Motor neuron (in vitro differentiated cells): ENCODE measurements around the gene IFNA14. TPM values are rescaled to one million over a fixed set of nuclear protein-coding genes. Genes with fewer than 3 reads are reported as not detected.
A peak's percentile ranks its signal among the peaks of the same experiment; 100 is the strongest.
"Not testable (repeated sequence)": the region's sequence is repeated elsewhere in the genome, so short reads cannot be mapped to it uniquely, and the experiment has no call there.

Experiments used
- ATAC-seq, 8 experiments: fragments of 200-7000 bp; cut with Tn5 transposase; replicated peaks in 6 of 8; 2 replicates each; pipeline ENCODE4 v1.8.0; 2021; ENCODE audit warnings: mild to moderate bottlenecking in 8 of 8, moderate library complexity in 8 of 8
- H3K27ac ChIP-seq, 2 donors: fragments of 250-450 bp; sonication (Bioruptor Pico); 2 replicates each; pipeline ENCODE4 v1.9.0; 2021; ENCODE audit warnings: antibody characterized with exemption in 2 of 2, mild to moderate bottlenecking in 2 of 2, moderate library complexity in 1 of 2
- H3K4me1 ChIP-seq, 2 donors: fragments of 250-450 bp; sonication (Bioruptor Pico); replicated peaks in 1 of 2; 2 replicates each; pipeline ENCODE4 v1.6.1; 2021; ENCODE audit warnings: antibody characterized with exemption in 2 of 2, mild to moderate bottlenecking in 2 of 2, moderate library complexity in 1 of 2
- H3K4me3 ChIP-seq, 5 donors: fragments of 250-450 bp; sonication (Bioruptor Pico); 2 replicates each; pipeline ENCODE4 v1.9.0; 2021; ENCODE audit warnings: antibody characterized with exemption in 5 of 5, mild to moderate bottlenecking in 5 of 5, moderate library complexity in 4 of 5
- WGBS, 10 experiments: fragments of 450-650 bp; shearing (Covaris generic); methylation state at CpG; one replicate each; pipeline ENCODE4 v1.0.0; 2022; 5-methylcytosine and 5-hydroxymethylcytosine counted together
- in situ Hi-C, 9 experiments: fragments of 400-800 bp; cut with MboI; loops; one replicate each; pipeline ENCODE4 v1.15.0; 2021; ENCODE audit warnings: low sequenced_read_pairs in 9 of 9, low pct_unique_long_range_greater_than_20kb in 2 of 9; ENCODE audit not compliant: unreplicated experiment in 9 of 9
- total RNA-seq, 8 experiments: library from RNA; unstranded; fragments of 300-600 nt; gene quantifications; 2 replicates each; pipeline versions ENCODE4 v1.2.3 to v1.2.4, GENCODE V29; 2022

IFNA14 gene
- total RNA-seq, 8 experiments from 2014 or later, result 0.28 TPM; not detected in 7

DNA sequence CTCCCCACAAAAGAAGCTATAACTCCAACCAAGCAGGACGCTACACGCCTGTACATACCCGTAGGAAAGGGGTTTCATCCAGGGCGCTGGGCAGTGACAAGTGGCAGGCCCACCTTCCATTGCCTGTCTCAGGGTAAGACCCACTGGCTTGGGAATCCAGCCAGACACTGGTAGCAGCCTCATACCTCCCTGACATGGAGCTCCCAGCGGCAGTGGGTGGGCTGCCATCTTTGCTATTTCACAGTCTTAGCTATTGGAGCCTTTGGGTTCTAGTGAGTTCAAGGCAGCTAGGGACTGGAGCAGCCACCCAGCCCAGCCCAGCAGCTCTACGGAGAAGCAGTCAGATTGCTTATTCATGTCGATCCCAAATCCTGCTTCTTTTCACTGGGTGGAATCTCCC, 29.5 kb downstream of the IFNA14 start:
- Histone ChIP-seq H3K27ac (no peak overlapping the region), H3K4me1 (no peaks in the 10 kb centered on the region), H3K4me3 (no peak overlapping the region)
- 11 to 100% (median 63%) methylated on average over 1 to 3 of the region's 7 CpGs; no CpG with 5 or more reads in 6 of the 10 experiments for WGBS, 10 experiments
- no peak for ATAC-seq
- in situ Hi-C loops, result no loop called here

DNA sequence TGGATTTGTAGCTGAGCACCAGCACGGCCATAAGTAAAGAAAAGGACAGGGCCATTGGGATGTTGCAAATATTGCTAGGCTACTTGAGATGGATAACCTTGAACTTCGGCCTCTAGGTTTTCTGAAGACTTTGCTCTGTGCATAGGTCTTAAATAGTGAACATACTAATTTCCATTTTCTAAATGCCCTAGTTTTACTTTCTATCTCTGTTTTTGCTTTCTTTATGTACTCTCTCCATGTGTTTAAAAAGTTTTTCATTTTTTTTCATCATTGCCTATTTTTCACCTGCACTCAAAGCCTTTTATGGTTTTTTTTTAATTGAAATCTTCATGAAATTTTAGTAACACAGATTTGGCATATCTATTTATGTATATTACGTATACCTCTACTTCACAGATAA, 32.8 kb downstream of the IFNA14 start, which contains the start of gene IFNA10:
TSS of gene IFNA10 (minus strand) at position 101 of the 400 bp plus-strand sequence. CDS start at position 55, 46 bp downstream.
- ATAC-seq, H3K27ac ChIP-seq, H3K4me3 ChIP-seq, in situ Hi-C loops, H3K4me1 ChIP-seq: not testable (repeated sequence)
- 0 to 100% (median 100%) methylated on average over 1 to 2 of the region's 3 CpGs; no CpG with 5 or more reads in 6 of the 10 experiments for WGBS, 10 experiments

GRCh38 chr9:21205204-21205603, 34.6 kb downstream of the IFNA14 start:
- Histone ChIP-seq H3K4me3 (no peak overlapping the region), H3K4me1 (no peaks in the 10 kb centered on the region), H3K27ac (no peak overlapping the region)
- in situ Hi-C loops, result no loop called here
- no peak for ATAC-seq

DNA sequence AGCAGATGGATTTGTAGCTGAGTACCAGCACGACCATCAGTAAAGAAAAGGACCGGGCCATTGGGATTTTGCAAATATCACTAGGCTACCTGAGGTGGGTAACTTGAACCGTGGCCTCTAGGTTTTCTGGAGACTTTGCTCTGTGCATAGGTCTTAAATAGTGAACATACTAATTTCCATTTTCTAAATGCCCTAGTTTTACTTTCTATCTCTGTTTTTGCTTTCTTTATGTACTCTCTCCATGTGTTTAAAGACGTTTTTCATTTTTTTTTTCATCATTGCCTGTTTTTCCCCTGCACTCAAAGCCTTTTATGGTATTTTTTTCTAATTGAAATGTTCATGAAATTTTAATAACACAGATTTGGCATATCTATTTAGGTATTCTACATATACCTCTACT, 37.7 kb downstream of the IFNA14 start, which contains the start of gene IFNA7:
TSS of gene IFNA7 (minus strand) at position 101 of the 400 bp plus-strand sequence. CDS start at position 61, 40 bp downstream.
- H3K4me3 ChIP-seq, H3K4me1 ChIP-seq, ATAC-seq, H3K27ac ChIP-seq, in situ Hi-C loops: not testable (repeated sequence)
- WGBS, 10 experiments, result 10 to 80% (median 49%) methylated on average over 2 to 4 of the region's 4 CpGs

- H3K4me1 ChIP-seq, H3K27ac ChIP-seq, H3K4me3 ChIP-seq, in situ Hi-C loops: not testable (repeated sequence)
- WGBS, 10 experiments, result 0 to 64% (median 30%) methylated on average over 1 to 3 of the region's 6 CpGs; no CpG with 5 or more reads in 3 of the 10 experiments
- peak in 5 of 8 experiments; percentile 36 to 99 (median 93) for ATAC-seq
Measured at GRCh38 chr9:21194867-21195776, 44.7 kb downstream of the IFNA14 start.

Other genes starting within 250 kb of the IFNA14 start
- gene HACD4, start 208.4 kb downstream of the IFNA14 start, total RNA-seq, result 1 to 10 TPM; 1.4 to 4.5 (median 2.5) TPM
- under 1 TPM in 5 of 8 experiments, not detected in 3; 0.16 to 0.71 (median 0.41) TPM for gene IFNB1, start 162.1 kb downstream of the IFNA14 start, total RNA-seq
- gene IFNW1, start 98.2 kb downstream of the IFNA14 start, total RNA-seq, result under 1 TPM in 3 of 8 experiments, not detected in 5; 0.05 to 0.29 (median 0.13) TPM
- under 1 TPM in 2 of 8 experiments, not detected in 6; 0.25 to 0.45 TPM for gene IFNA21, start 73.3 kb downstream of the IFNA14 start, total RNA-seq
- gene IFNA4, start 52.4 kb downstream of the IFNA14 start, total RNA-seq, result under 1 TPM in 1 of 8 experiments, not detected in 7; 0.71 TPM
- gene IFNA7, start 37.8 kb downstream of the IFNA14 start, total RNA-seq, result under 1 TPM in 2 of 8 experiments, not detected in 6; 0.32 to 0.52 TPM
- gene IFNA10, start 32.9 kb downstream of the IFNA14 start, total RNA-seq, result under 1 TPM in 2 of 8 experiments, not detected in 6; 0.23 to 0.57 TPM
- under 1 TPM in 2 of 8 experiments, not detected in 6; 0.21 to 0.36 TPM for gene IFNA16, start 22.7 kb downstream of the IFNA14 start, total RNA-seq
- gene IFNA17, start 11.8 kb downstream of the IFNA14 start, total RNA-seq, result under 1 TPM in 2 of 8 experiments, not detected in 6; 0.23 to 0.38 TPM
- gene IFNA5, start 65.3 kb upstream of the IFNA14 start, total RNA-seq, result not detected
- 10 to 100 TPM; 25.6 to 44.6 (median 36.9) TPM for gene KLHL9, start 95.4 kb upstream of the IFNA14 start, total RNA-seq
- gene IFNA6, start 110.9 kb upstream of the IFNA14 start, total RNA-seq, result under 1 TPM in 1 of 8 experiments, not detected in 7; 0.43 TPM
- gene IFNA13, start 128.1 kb upstream of the IFNA14 start, total RNA-seq, result under 1 TPM in 2 of 8 experiments, not detected in 6; 0.23 to 0.24 TPM
- gene IFNA2, start 145.4 kb upstream of the IFNA14 start, total RNA-seq, result under 1 TPM in 1 of 8 experiments, not detected in 7; 0.33 TPM
- gene IFNA8, start 169.1 kb upstream of the IFNA14 start, total RNA-seq, result not detected
- gene IFNA1, start 200.4 kb upstream of the IFNA14 start, total RNA-seq, result under 1 TPM in 1 of 8 experiments, not detected in 7; 0.67 TPM
- 1 to 10 TPM in 1 of 8 experiments, not detected in 7; 1.2 TPM for gene IFNE, start 242.3 kb upstream of the IFNA14 start, total RNA-seq